GM18907 (cell line): ENCODE measurements around the gene GRIK4.
A peak's percentile ranks its signal among the peaks of the same experiment; 100 is the strongest.

Experiments used
- ATAC-seq: cut with Tn5 transposase; IDR thresholded peaks from one replicate; pipeline ENCODE4 v1.9.1; 2021; ENCODE audit warnings: mild to moderate bottlenecking, moderate library complexity; ENCODE audit not compliant: unreplicated experiment

GRIK4 gene

GRCh38 chr11:120867531-120867930, 356.0 kb downstream of the GRIK4 start:
- ATAC-seq: no peak

GRCh38 chr11:120867988-120868387, 356.4 kb downstream of the GRIK4 start:
- ATAC-seq: no peak

- ATAC-seq: peak; percentile 36
Observed at GRCh38 chr11:120869097-120869496, 357.5 kb downstream of the GRIK4 start.

GRCh38 chr11:120869516-120870011, 358.0 kb downstream of the GRIK4 start:
- peak; percentile 60 for ATAC-seq

GRCh38 chr11:120871194-120871593, 359.6 kb downstream of the GRIK4 start:
- ATAC-seq: no peak

GRCh38 chr11:120871924-120872323, 360.4 kb downstream of the GRIK4 start:
- ATAC-seq: no peak

GRCh38 chr11:120873966-120874735, 362.6 kb downstream of the GRIK4 start:
- ATAC-seq: no peak

GRCh38 chr11:120875986-120876385, 364.4 kb downstream of the GRIK4 start:
- ATAC-seq: no peak

- no peak for ATAC-seq
Observed at GRCh38 chr11:120877746-120878365, 366.3 kb downstream of the GRIK4 start.

GRCh38 chr11:120878781-120879180, 367.2 kb downstream of the GRIK4 start:
- no peak for ATAC-seq

- no peak for ATAC-seq
Observed at GRCh38 chr11:120880498-120881175, 369.1 kb downstream of the GRIK4 start.

GRCh38 chr11:120881596-120881995, 370.0 kb downstream of the GRIK4 start:
- no peak for ATAC-seq

- no peak for ATAC-seq
Observed at GRCh38 chr11:120882175-120882574, 370.6 kb downstream of the GRIK4 start.

- ATAC-seq: no peak
Observed at GRCh38 chr11:120883404-120884080, 372.0 kb downstream of the GRIK4 start.

GRCh38 chr11:120884154-120885020, 372.8 kb downstream of the GRIK4 start:
- ATAC-seq: no peak

GRCh38 chr11:120890609-120891320, 379.2 kb downstream of the GRIK4 start:
- ATAC-seq: no peak

- peak; percentile 62 for ATAC-seq
Observed at GRCh38 chr11:120893440-120894201, 382.1 kb downstream of the GRIK4 start.

- no peak for ATAC-seq
Observed at GRCh38 chr11:120894202-120894985, 382.8 kb downstream of the GRIK4 start.
